ENCODE results near the gene PIN1.

DNA sequence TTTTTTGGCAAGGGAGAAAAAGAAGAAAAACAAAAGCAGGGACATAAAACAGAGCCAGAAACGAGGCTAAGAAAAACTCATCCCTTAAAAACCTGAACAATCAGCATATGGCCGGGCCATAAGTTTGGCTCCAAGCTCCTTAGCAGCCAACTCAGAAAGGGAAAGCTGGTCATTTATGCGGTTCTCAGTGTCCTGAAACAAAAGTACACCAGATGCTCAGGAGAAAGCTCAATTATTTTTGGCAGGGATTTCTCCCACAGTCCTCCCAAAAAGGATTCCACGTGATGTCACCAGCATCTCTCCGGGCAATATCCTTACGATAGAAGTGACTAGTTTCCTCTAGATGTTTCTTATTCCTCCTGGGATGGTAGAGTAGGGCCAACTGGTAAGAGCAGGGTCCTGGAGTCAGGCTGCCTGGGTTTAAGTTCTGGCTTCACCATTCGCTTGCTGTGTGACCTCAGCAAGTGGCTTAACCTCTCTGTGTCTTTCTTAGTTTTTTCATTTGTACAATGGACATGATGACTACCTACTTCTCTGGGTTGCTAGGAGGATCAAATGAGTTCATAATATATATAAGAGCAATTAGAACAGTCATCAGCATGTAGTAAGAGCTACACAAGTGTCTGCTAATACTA lies 34.0 kb downstream of the PIN1 start:
- TF ChIP-seq POLR2AphosphoS5 (IDR thresholded peaks at IDR 0.05; ENCODE audit: low read depth, low read length) (no peak), TAF1 (IDR thresholded peaks at IDR 0.05; ENCODE audit: borderline replicate concordance, insufficient read depth, low read length) (no peak), SIN3A (IDR thresholded peaks at IDR 0.05; ENCODE audit: borderline replicate concordance, insufficient read depth, low read length) (no peak), FOXP2 (optimal IDR thresholded peaks at IDR 0.05; ENCODE audit: borderline replicate concordance, extremely low read depth, extremely low read length, insufficient read depth) (no peak)
- TF ChIP-seq, protein P1, sequence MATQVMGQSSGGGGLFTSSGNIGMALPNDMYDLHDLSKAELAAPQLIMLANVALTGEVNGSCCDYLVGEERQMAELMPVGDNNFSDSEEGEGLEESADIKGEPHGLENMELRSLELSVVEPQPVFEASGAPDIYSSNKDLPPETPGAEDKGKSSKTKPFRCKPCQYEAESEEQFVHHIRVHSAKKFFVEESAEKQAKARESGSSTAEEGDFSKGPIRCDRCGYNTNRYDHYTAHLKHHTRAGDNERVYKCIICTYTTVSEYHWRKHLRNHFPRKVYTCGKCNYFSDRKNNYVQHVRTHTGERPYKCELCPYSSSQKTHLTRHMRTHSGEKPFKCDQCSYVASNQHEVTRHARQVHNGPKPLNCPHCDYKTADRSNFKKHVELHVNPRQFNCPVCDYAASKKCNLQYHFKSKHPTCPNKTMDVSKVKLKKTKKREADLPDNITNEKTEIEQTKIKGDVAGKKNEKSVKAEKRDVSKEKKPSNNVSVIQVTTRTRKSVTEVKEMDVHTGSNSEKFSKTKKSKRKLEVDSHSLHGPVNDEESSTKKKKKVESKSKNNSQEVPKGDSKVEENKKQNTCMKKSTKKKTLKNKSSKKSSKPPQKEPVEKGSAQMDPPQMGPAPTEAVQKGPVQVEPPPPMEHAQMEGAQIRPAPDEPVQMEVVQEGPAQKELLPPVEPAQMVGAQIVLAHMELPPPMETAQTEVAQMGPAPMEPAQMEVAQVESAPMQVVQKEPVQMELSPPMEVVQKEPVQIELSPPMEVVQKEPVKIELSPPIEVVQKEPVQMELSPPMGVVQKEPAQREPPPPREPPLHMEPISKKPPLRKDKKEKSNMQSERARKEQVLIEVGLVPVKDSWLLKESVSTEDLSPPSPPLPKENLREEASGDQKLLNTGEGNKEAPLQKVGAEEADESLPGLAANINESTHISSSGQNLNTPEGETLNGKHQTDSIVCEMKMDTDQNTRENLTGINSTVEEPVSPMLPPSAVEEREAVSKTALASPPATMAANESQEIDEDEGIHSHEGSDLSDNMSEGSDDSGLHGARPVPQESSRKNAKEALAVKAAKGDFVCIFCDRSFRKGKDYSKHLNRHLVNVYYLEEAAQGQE (IDR thresholded peaks at IDR 0.05; ENCODE audit: insufficient read depth in 1 of 2, low read depth in 2 of 2, low read length in 2 of 2): no peak

Measured in PFSK-1 (cell line).